Stimulated activated CD4-positive, alpha-beta T cell treated with anti-CD3 and anti-CD28 coated beads, Interleukin-12 subunit alpha, Interleukin-12 subunit beta, amount 100 ng/mL, for 48 hours (primary cell): ENCODE data around the gene ALG14.
"Not testable (repeated sequence)": the region's sequence is repeated elsewhere in the genome, so short reads cannot be mapped to it uniquely, and the experiment has no call there.

ENCODE experiments used
- DNase-seq, 3 donors: peaks; one replicate each; pipeline ENCODE4 v3.0.0-alpha.2; 2020; ENCODE audit warnings: low read depth in 2 of 3, low spot score in 1 of 3

Gene ALG14

GRCh38 chr1:94958081-94958480, 114.7 kb downstream of the ALG14 start:
- no peak for DNase-seq

DNA sequence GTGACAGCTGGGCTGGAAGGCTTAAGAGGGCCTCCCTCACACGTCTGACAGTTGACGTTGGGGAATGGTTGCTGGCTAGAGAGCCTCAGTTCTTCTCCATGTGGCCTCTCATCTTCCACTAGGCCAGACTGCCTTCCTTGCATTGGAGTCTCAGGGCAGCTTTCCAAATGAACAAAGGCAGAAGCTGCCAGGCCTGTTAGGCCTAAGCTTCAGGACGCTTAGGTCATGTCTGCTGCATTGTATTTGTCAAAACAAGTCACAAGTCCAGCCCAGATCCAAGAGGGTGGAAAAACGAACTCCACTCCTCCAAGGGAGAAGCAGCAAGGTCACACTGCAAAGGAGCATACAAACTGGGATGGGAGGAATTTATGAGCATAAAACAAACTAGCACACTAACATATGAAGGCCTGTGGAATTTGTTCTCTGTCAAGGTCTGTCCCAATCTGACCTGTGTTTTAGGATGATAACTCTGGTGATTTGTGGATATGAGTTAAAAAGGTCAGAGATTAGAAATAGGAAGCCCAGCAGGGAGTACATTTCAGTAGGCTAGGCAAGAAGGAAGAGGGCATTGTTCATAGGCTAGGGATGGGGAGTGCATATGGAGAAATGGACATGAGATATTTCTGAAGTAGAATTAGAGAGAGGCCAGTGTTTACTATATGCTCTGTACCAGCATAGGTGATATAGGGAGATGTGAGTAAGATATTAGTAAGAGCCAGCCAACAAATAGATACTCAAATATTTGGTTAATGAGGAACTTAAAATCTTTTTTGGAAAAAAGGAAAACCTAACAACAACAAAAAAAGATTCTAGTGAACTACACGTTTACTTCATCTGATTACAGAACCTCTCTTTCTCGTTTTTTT, 116.8 kb downstream of the ALG14 start:
- DNase-seq: no peak

GRCh38 chr1:94954263-94955220, 118.2 kb downstream of the ALG14 start:
- no peak for DNase-seq

- DNase-seq: no peak
These were observed 119.0 kb downstream of the ALG14 start for GRCh38 chr1:94953746-94954145.

- no peak for DNase-seq
These were observed 119.6 kb downstream of the ALG14 start for GRCh38 chr1:94953107-94953506.

DNA sequence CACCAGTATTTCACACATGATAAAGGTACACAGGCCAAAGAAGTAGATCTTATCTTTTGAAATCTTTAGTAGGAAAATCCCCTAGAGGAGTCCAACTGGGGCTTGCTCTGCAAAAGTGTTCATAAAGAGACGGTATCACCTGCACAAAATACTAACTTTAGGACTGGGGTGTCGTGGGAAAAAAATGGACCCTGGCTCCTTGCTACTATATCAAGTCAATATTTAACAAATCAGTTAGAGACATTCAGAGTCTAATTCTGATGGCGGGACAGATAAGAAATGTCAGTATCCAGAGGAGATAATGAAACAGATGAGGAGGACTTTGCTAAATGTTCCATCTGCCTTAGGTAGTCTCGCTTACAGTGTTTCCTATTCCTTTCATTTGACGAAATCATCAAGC, 120.2 kb downstream of the ALG14 start:
- DNase-seq: no peak

GRCh38 chr1:94951509-94952208, 121.1 kb downstream of the ALG14 start:
- no peak for DNase-seq

- DNase-seq: no peak
These were observed 121.7 kb downstream of the ALG14 start for GRCh38 chr1:94951046-94951445.

DNA sequence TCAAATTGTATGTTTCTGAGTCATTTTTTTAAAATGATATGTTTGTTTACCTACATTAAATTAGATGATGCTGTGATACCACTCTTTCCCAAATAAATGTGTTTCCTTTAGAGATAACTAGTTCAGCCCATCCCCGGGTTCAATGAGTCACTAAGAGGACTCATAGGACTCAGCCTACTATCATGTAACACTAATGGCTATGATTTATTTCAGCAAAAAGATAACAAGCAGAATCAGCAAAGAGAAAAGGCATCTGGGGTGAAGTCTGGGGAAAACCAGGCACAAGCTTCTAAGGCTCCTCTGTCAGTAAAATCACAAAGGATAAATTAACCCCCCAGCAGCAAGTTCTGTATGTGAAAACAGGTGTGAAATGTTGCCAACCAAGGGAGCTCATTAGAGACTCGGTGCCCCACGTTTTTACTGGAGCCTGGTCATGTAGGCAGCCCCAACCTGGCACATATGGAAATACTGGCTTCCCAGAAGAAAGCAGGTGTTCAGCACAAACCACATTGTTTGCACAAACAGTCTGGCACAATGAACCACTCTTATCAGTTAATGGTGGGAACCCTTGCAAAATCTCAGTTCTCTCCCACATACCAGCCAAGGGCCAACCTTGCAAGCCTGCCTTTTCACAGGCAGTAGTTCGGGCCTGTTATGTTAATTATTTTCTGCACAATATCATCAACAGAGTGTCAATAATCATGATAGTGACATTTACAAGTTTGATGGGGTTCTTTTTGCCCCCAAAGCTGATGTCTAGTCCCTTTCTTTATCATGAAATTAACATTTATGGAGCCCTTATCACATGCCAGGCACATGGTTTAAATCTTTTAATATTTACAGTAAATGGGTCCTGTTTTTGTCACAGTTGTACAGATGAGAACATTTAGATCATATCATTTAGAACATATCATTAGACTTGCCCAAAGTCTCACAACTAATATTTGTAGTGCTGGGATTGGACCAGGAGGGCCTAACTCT, 122.8 kb downstream of the ALG14 start:
- no peak for DNase-seq

- DNase-seq: no peak
These were observed 125.3 kb downstream of the ALG14 start for GRCh38 chr1:94947437-94947836.

DNA sequence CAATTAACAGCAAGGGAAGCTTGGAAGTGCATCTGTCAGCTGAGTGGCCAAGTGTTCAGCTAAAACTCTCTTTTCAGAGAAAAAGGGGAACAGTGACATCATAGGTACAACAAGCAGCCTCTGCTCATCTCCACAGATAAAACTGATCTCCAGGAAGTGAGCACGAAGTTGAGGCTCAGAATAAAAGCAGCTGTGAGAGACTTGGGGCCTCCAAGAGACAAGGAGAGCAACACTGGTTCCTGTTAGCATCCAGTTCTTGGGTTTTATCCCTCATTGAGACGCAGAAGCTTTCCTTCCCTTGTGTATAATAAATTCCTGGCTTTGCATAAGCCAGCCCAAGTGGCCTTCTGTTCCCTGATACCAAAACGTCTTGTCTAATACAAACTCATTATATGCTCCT, 125.9 kb downstream of the ALG14 start:
- no peak for DNase-seq

DNA sequence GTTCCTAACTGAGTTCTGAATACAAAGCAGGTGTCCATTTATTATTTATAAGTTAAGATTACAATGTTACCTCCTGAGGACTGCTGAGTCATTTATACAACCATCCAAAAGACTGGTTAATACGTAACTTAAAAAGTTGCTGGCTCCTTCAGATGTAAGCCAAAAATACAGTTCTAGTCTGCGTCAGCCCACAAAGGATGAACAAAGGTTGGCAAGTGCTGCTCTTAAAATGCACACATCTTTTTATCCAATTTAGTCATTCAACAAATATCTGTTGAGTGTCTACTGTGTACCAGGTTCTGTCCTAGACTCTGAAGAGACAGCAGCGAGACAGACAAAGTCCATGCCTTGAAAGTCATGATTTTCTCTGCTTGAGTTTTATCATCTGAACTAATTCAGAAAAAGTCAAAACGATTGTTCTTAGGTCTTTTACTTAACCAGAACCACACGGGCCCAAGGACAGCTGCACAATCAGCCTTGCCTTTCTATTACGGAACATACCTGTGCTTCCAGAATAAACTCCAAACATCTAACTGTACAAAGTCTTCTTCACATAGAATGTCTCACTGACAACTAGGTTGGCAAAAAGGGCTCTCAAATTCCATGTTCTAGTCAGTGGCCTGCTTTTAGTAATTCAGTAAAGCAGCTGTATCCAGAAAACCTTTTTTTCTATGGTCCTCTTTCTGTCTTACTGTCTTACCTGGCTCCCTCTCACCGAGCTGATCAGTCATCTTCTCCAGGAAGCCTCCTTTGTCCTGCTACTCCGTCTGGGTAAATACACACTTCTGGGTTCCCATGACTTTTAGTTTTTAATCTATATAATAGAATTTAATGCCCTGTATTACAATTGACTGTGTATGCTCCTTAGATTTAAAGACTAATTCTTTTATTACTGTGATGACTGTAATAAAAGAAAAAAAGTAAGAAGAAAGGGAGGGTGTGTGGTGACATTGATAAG, 130.3 kb downstream of the ALG14 start:
- no peak for DNase-seq

DNA sequence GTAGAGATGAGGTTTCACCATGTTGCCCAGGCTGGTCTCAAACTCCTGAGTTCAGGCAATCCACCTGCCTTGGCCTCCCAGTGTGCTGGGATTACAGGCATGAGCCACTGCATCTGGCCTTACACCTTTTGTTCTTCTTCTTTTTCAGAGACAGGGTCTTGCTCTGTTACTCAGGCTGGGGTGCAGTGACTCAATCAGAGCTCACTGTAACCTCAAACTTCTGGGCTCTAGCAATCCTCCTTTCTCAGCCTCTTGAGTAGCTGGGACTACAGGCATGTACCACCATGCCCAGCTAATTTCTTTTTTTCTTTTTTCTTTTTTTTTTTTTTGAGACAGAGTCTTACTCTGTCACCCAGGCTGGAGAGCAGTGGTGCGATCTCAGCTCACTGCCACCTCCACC, 131.3 kb downstream of the ALG14 start:
- not testable (repeated sequence) for DNase-seq

DNA sequence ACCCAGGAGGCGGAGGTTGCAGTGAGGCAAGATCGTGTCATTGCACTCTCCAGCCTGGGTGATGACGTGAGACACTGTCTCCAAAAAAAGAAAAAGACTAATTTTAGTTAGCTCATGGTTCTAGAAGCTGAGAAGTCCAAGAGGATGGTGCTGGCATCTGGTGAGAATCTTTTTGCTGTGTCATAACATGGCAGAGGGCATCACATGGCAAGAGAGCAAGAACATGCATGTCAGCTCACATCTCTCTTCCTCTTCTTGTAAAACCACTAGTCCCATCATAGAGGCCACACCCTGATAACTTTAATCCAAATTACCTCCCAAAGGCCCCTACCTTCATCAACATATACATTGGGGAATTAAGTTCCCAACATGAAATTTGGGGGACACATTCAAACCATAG, 132.0 kb downstream of the ALG14 start:
- DNase-seq: no peak

DNA sequence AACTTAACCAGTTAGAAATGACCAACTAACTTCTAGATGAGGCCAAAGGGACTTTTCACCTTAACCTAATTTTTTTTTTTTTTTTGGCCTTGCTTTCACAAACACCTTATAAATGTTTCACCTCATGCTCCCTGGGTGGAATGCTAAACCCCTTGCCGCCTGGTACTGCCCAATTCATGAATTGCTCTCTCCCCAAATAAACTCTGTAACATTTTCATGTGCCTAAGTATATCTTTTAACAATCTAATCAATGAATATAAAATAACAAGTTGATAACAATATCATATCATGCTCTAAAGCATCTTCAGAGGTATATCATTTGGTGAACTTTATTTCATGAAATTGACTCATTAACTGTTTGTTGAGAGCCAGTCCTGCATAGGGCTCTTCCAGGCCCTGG, 134.9 kb downstream of the ALG14 start:
- no peak for DNase-seq

GRCh38 chr1:94936861-94937620, 135.7 kb downstream of the ALG14 start:
- no peak for DNase-seq

- DNase-seq: no peak
These were observed 137.3 kb downstream of the ALG14 start for GRCh38 chr1:94935476-94935875.

DNA sequence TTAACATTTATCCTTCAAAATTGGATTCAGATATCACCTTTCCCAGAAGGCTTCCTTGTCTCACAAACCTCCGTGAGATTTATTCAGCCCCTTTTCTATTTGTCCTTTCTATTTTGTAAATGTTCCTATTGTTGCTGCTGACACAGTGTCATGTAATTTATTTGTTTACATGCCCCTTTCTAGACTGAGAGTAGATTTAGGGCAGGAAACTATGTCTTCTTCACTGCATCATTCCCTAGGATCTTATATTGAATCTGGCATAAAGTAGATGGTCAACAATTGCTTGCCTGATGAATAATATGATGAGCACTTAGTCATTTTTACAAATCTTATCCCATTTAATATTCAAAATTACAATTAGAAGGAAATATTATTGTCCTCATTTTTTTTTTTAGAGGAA, 137.7 kb downstream of the ALG14 start:
- DNase-seq: no peak
